ENCODE results near the gene ATIC. TPM values are rescaled to one million over a fixed set of nuclear protein-coding genes. Genes with fewer than 3 reads are reported as not detected.

ATIC gene
- total and polyA plus RNA-seq, 2 donors from 2014 or later = 75.9 to 101 TPM

DNA sequence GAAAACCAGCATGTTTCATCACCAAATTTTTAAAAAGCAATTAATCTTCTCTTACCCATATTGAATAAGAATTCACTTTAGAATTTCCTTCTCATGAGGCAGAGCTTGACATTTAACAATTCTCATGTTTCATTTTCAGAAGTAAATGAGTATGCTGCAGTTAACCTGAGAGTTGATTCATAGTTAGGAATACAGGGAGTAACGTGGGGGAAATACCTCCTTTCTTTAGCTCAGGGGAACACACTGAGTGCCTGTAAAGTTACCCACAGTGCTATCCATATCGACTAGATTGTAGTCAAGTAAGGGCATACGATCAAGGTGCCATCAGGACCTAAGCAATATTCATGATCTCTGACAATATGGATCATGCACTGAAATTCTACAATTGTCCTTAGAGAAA, 38.9 kb upstream of the ATIC start:
- FAIRE-seq = no peak
- H3K4me1 ChIP-seq (ENCODE audit: control insufficient read depth in 2 of 3, insufficient read depth in 2 of 3, low read depth in 1 of 3, low read length in 3 of 3) = no peaks in the 10 kb centered on the region

DNA sequence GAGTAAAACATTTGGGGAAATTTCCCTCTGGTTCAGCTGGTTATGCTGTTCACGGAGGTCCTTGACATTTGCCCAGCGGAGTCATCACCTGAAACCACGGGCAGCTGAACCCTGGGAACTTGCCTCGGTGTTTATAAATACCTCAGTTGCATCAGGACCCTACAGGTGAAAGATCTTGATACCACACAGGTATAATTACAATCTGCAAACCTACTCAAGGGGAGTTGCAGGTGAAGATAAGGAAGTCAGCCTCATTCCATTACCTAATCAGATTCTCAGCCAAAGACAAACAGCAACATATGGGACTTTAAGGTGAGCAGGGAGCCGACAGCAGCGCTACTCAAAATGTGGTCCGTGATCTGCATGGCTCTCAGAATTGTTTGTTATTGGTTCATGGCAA, 37.0 kb upstream of the ATIC start:
- H3K9me3 ChIP-seq (ENCODE audit: control insufficient read depth in 2 of 3, insufficient read depth in 1 of 3, low read length in 3 of 3) = no peaks in the 10 kb centered on the region
- no peaks in the 10 kb centered on the region for H3K27me3 ChIP-seq (ENCODE audit: control insufficient read depth, insufficient read depth, low read length)
- DNase-seq = no peak
- TF ChIP-seq, protein P1, sequence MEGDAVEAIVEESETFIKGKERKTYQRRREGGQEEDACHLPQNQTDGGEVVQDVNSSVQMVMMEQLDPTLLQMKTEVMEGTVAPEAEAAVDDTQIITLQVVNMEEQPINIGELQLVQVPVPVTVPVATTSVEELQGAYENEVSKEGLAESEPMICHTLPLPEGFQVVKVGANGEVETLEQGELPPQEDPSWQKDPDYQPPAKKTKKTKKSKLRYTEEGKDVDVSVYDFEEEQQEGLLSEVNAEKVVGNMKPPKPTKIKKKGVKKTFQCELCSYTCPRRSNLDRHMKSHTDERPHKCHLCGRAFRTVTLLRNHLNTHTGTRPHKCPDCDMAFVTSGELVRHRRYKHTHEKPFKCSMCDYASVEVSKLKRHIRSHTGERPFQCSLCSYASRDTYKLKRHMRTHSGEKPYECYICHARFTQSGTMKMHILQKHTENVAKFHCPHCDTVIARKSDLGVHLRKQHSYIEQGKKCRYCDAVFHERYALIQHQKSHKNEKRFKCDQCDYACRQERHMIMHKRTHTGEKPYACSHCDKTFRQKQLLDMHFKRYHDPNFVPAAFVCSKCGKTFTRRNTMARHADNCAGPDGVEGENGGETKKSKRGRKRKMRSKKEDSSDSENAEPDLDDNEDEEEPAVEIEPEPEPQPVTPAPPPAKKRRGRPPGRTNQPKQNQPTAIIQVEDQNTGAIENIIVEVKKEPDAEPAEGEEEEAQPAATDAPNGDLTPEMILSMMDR (IDR thresholded peaks at IDR 0.05; ENCODE audit: borderline replicate concordance, extremely low read depth, insufficient read depth) = no peak
- intact Hi-C loops (cut with DNase I) = no loop called here
- H3K27ac ChIP-seq (ENCODE audit: low read depth in 2 of 2, low read length in 2 of 2) = no peak overlapping the region
- H3K4me3 ChIP-seq (ENCODE audit: low read length in 3 of 3) = no peak overlapping the region
- H3K36me3 ChIP-seq (ENCODE audit: control insufficient read depth in 2 of 3, insufficient read depth in 3 of 3, low read length in 3 of 3) = no peaks in the 10 kb centered on the region
- H3K9ac ChIP-seq (ENCODE audit: low read length in 3 of 3) = no peak overlapping the region
- no peaks in the 10 kb centered on the region for H3K4me1 ChIP-seq (ENCODE audit: control insufficient read depth in 2 of 3, insufficient read depth in 2 of 3, low read depth in 1 of 3, low read length in 3 of 3)
- FAIRE-seq = no peak

More for the DNA sequence above, 38.9 kb upstream of the ATIC start:
- TF ChIP-seq, protein P1 (IDR thresholded peaks at IDR 0.05; ENCODE audit: borderline replicate concordance, extremely low read depth, insufficient read depth) = no peak
- Histone ChIP-seq H3K27me3 (ENCODE audit: control insufficient read depth, insufficient read depth, low read length) (no peaks in the 10 kb centered on the region), H3K27ac (ENCODE audit: low read depth in 2 of 2, low read length in 2 of 2) (no peak overlapping the region), H3K36me3 (ENCODE audit: control insufficient read depth in 2 of 3, insufficient read depth in 3 of 3, low read length in 3 of 3) (no peaks in the 10 kb centered on the region), H3K9ac (ENCODE audit: low read length in 3 of 3) (no peak overlapping the region), H3K9me3 (ENCODE audit: control insufficient read depth in 2 of 3, insufficient read depth in 1 of 3, low read length in 3 of 3) (no peaks in the 10 kb centered on the region), H3K4me3 (ENCODE audit: low read length in 3 of 3) (no peak overlapping the region)
- no peak for DNase-seq
- intact Hi-C loops (cut with DNase I) = no loop called here

DNA sequence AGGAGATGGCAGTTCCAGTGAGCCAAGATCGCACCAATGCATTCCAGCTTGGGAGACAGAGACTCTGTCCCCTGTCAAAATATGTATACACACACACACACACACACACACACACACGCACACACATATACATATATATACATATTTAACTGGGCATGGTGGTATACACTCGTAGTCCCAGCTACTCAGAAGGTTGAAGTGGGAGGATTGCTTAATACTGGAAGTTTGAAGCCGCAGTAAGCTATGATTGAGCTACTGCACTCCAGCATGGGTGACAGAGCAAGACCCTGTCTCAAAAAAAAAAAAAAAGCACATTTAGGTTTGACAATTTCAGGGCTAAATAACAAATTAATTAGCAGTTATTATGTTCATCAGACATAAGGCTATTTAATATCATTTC, 36.0 kb upstream of the ATIC start:
- TF ChIP-seq, protein P1 (IDR thresholded peaks at IDR 0.05; ENCODE audit: borderline replicate concordance, extremely low read depth, insufficient read depth) = no peak
- intact Hi-C loops (cut with DNase I) = no loop called here
- Histone ChIP-seq H3K4me1 (ENCODE audit: control insufficient read depth in 2 of 3, insufficient read depth in 2 of 3, low read depth in 1 of 3, low read length in 3 of 3) (no peaks in the 10 kb centered on the region), H3K36me3 (ENCODE audit: control insufficient read depth in 2 of 3, insufficient read depth in 3 of 3, low read length in 3 of 3) (no peaks in the 10 kb centered on the region), H3K27ac (ENCODE audit: low read depth in 2 of 2, low read length in 2 of 2) (no peak overlapping the region), H3K4me3 (ENCODE audit: low read length in 3 of 3) (no peak overlapping the region), H3K9ac (ENCODE audit: low read length in 3 of 3) (no peak overlapping the region), H3K9me3 (ENCODE audit: control insufficient read depth in 2 of 3, insufficient read depth in 1 of 3, low read length in 3 of 3) (no peaks in the 10 kb centered on the region), H3K27me3 (ENCODE audit: control insufficient read depth, insufficient read depth, low read length) (no peaks in the 10 kb centered on the region)
- no peak for DNase-seq
- FAIRE-seq = no peak

DNA sequence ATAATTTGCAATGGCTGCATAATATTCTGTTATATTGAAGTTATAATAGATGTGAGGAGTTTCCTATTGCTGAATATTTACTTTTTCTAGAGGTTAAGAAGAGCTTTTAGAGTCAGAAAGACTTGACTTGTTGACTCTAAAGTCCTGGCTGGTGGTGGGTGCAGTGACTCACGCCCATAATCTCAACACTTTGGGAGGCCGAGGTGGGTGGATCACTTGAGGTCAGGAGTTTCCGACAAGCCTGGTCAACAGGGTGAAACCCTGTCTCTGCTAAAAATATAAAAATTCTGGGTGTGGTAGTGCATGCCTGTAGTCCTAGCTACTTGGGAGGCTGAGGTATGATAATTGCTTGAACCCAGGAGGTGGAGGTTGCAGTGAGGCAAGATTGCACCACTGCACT, 33.9 kb upstream of the ATIC start:
- no peak for DNase-seq
- no peak overlapping the region for H3K27ac ChIP-seq (ENCODE audit: low read depth in 2 of 2, low read length in 2 of 2)
- no peak overlapping the region for H3K4me3 ChIP-seq (ENCODE audit: low read length in 3 of 3)
- TF ChIP-seq, protein P1 (IDR thresholded peaks at IDR 0.05; ENCODE audit: borderline replicate concordance, extremely low read depth, insufficient read depth) = no peak
- H3K9me3 ChIP-seq (ENCODE audit: control insufficient read depth in 2 of 3, insufficient read depth in 1 of 3, low read length in 3 of 3) = no peaks in the 10 kb centered on the region
- no peaks in the 10 kb centered on the region for H3K4me1 ChIP-seq (ENCODE audit: control insufficient read depth in 2 of 3, insufficient read depth in 2 of 3, low read depth in 1 of 3, low read length in 3 of 3)
- H3K36me3 ChIP-seq (ENCODE audit: control insufficient read depth in 2 of 3, insufficient read depth in 3 of 3, low read length in 3 of 3) = no peaks in the 10 kb centered on the region
- intact Hi-C loops (cut with DNase I) = no loop called here
- no peak for FAIRE-seq
- no peak overlapping the region for H3K9ac ChIP-seq (ENCODE audit: low read length in 3 of 3)
- H3K27me3 ChIP-seq (ENCODE audit: control insufficient read depth, insufficient read depth, low read length) = no peaks in the 10 kb centered on the region

Data from kidney (tissue), 14 donors.